ENCODE measurements around the gene GAGE13. TPM values are rescaled to one million over a fixed set of nuclear protein-coding genes. Genes with fewer than 3 reads are reported as not detected.
"Not testable (repeated sequence)": the region's sequence is repeated elsewhere in the genome, so short reads cannot be mapped to it uniquely, and the experiment has no call there.

GAGE13 gene
- polyA plus RNA-seq, 3 donors = not detected

DNA sequence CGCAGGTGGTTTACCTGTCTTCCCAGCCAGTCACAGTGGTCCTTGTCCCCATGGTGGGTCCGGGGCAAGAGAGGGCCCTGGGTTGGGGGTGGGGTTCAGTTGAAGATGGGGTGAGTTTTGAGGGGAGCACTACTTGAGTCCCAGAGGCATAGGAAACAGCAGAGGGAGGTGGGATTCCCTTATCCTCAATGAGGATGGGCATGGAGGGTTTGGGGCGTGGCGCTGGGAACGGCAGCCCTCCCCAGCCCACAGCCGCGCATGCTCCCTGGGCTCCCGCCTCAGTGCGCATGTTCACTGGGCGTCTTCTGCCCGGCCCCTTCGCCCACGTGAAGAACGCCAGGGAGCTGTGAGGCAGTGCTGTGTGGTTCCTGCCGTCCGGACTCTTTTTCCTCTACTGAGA is 9.6 kb upstream of the GAGE13 start, which contains the start of gene GAGE12J:
Gene GAGE12J, plus strand, starts transcription at position 301 of the 400 bp plus-strand sequence. CDS start 1,157 bp downstream, outside the sequence.
- DNase-seq (ENCODE audit: extremely low read depth in 1 of 11, low read depth in 9 of 11, low spot score in 4 of 11) = not testable (repeated sequence)

DNA sequence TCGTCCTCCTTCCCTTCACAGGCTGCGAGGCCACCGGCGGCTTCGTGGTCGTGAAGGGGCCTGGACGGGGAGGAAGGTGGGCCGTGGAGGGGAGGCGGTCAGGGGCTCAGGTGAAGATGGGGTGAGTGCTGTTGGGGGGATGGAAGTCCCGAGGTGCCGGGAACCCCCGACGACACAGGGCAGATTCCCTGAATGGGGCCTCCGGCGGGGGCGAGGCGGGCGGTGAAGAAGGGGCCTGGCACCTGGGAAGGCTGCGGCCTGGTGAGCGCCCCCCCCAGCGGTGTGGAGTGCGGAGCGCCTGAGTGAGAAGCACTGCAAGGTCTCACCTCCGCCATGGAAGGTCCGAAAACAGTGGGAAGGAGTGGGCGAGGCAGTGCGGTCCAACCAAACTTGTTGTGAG is 9.1 kb upstream of the GAGE13 start:
- DNase-seq (ENCODE audit: extremely low read depth in 1 of 11, low read depth in 9 of 11, low spot score in 4 of 11) = not testable (repeated sequence)

DNA sequence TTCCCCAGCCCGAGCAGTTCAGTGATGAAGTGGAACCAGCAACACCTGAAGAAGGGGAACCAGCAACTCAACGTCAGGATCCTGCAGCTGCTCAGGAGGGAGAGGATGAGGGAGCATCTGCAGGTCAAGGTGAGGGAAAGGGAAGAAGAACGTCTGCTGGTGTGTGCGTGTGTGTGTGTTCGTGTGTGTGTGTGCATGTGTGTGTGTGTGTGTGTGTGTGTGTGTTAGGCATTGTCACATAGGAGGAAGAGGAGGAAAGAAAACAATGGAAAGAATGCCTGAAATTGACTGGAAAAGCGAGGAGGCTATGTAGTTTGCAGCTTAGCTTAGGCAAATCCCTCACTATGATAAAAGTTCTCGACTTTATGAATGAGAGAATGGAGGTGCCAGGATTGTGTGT is 7.6 kb upstream of the GAGE13 start:
- DNase-seq (ENCODE audit: extremely low read depth in 1 of 11, low read depth in 9 of 11, low spot score in 4 of 11) = not testable (repeated sequence)

DNA sequence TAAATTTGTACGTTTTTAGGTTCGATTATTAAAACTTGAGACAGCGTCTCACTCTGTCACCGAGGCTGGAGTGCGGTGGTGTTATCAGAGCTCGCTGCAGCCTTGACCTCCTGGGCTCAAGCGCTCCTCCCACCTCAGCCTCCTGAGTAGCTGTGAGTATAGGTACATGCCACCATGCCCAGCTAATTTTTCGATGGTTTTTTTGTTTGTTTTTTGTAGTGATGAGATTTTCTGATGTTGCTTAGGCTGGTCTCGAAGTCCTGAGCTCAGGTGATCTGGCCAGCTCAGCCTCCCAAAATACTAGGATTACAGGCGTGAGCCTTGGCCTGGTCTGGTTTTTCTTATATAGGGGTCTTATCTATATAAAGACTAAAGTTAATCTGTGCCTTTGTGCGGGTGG is 961 bp upstream of the GAGE13 start:
- not testable (repeated sequence) for DNase-seq (ENCODE audit: extremely low read depth in 1 of 11, low read depth in 9 of 11, low spot score in 4 of 11)

DNA sequence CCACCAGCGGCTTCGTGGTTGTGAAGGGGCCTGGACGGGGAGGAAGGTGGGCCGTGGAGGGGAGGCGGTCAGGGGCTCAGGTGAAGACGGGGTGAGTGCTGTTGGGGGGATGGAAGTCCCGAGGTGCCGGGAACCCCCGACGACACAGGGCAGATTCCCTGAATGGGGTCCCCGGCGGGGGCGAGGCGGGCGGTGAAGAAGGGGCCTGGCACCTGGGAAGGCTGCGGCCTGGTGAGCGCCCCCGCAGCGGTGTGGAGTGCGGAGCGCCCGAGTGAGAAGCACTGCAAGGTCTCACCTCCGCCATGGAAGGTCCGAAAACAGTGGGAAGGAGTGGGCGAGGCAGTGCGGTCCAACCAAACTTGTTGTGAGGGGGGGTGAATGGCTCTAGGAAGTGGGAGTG is 459 bp downstream of the GAGE13 start:
- DNase-seq (ENCODE audit: extremely low read depth in 1 of 11, low read depth in 9 of 11, low spot score in 4 of 11) = not testable (repeated sequence)

DNA sequence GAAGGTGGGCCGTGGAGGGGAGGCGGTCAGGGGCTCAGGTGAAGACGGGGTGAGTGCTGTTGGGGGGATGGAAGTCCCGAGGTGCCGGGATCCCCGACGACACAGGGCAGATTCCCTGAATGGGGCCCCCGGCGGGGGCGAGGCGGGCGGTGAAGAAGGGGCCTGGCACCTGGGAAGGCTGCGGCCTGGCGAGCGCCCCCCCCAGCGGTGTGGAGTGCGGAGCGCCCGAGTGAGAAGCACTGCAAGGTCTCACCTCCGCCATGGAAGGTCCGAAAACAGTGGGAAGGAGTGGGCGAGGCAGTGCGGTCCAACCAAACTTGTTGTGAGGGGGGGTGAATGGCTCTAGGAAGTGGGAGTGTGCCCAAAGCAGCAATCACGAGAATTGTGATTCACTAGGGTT is 10.1 kb downstream of the GAGE13 start:
- DNase-seq (ENCODE audit: extremely low read depth in 1 of 11, low read depth in 9 of 11, low spot score in 4 of 11) = not testable (repeated sequence)

DNA sequence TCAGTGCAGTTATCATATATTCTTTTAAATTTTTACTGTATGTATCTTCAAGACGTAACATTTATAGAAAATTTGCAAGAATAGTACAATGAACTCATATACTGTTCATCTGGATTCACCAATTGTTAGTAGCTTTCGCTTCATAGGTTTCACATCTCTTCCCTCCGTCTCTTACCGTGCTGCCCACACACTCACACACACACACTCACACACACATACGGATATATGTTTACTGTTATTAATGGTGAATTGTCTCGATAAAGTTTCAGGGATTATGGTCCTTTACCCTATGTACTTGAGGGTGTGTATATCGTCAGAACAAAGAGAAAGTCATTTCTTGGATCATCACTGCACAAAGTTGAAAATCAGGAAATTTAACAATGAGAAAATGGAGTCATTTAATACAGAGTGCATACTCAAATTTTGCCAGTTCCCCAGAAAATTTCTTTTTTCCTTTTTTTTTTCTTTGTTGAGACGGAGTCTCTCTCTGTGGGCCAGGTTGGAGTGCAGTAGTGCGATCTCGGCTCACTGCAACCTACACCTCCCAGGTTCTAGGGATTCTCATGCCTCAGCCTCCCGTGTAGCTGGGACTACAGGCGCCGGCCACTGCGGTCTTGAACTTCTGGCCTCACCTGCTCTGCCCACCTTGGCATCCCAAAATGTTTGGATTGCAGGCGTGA is 13.3 kb downstream of the GAGE13 start:
- DNase-seq (ENCODE audit: extremely low read depth in 1 of 11, low read depth in 9 of 11, low spot score in 4 of 11) = not testable (repeated sequence)

DNA sequence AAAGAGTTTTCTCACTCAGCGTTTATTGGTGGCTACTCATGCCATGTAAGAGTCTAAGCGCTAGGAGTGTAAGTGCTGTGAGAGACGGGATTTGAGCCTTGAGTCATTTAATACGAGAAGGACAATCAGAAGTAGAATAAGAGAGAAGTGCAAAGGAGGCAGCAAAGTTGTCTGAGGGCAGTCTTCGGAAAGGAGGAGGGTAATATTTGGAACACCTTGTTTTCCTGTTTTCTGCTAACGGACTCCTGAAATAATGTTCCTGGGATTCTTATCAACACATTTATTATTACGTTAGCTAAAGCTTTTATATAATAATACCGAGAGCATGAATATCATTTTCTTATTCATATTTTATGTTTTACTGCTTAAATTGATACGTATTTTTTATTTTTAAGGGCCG is 14.0 kb downstream of the GAGE13 start:
- not testable (repeated sequence) for DNase-seq (ENCODE audit: extremely low read depth in 1 of 11, low read depth in 9 of 11, low spot score in 4 of 11)

DNA sequence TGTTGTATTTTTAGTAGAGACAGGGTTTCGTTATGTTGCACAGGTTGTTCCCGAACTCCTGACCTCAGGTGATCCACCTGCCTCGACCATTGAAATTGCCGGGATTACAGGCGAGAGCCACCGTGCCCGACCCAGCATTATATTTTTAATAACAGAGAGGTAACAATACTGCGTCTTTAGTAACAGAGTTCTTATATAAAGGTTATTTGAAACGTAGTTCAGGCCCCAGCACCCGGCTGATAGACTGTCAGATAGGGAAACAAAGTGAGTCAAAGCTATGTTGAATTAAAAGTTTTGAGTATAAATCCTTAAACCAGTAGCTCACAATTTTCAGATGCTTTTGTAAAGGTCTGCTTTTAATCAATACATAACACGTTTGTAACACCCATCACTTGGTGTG is 14.8 kb downstream of the GAGE13 start:
- not testable (repeated sequence) for DNase-seq (ENCODE audit: extremely low read depth in 1 of 11, low read depth in 9 of 11, low spot score in 4 of 11)

Other genes with a start within 250 kb of the GAGE13 start
- gene GPKOW, start 207.8 kb upstream of the GAGE13 start, polyA plus RNA-seq (ENCODE audit: insufficient read length in 3 of 3) = 10 to 100 TPM; 20.4 to 25.6 (median 23.9) TPM
- 1 to 10 TPM; 2.7 to 6.9 (median 5.5) TPM for gene MAGIX, start 168.8 kb upstream of the GAGE13 start, polyA plus RNA-seq (ENCODE audit: insufficient read length in 3 of 3)
- 10 to 100 TPM; 27.6 to 36.7 (median 30.6) TPM for gene PLP2, start 159.7 kb upstream of the GAGE13 start, polyA plus RNA-seq (ENCODE audit: insufficient read length in 3 of 3)
- 1 to 10 TPM; 2.8 to 7.1 (median 4.5) TPM for gene PRICKLE3, start 145.2 kb upstream of the GAGE13 start, polyA plus RNA-seq (ENCODE audit: insufficient read length in 3 of 3)
- 1 to 10 TPM; 2.4 to 2.8 (median 2.8) TPM for gene SYP, start 131.4 kb upstream of the GAGE13 start, polyA plus RNA-seq (ENCODE audit: insufficient read length in 3 of 3)
- gene CACNA1F, start 98.2 kb upstream of the GAGE13 start, polyA plus RNA-seq (ENCODE audit: insufficient read length in 3 of 3) = under 1 TPM; 0.09 to 0.29 (median 0.25) TPM
- 10 to 100 TPM; 15.0 to 20.2 (median 19.5) TPM for gene CCDC22, start 96.1 kb upstream of the GAGE13 start, polyA plus RNA-seq (ENCODE audit: insufficient read length in 3 of 3)
- under 1 TPM; 0.70 to 1.00 (median 0.99) TPM for gene FOXP3, start 66.9 kb upstream of the GAGE13 start, polyA plus RNA-seq (ENCODE audit: insufficient read length in 3 of 3)
- gene PPP1R3F, start 61.8 kb upstream of the GAGE13 start, polyA plus RNA-seq (ENCODE audit: insufficient read length in 3 of 3) = 10 to 100 TPM in 1 of 3 donors, 1 to 10 TPM in 2; 5.7 to 10.0 (median 7.1) TPM
- gene GAGE10, start 27.9 kb upstream of the GAGE13 start, polyA plus RNA-seq (ENCODE audit: insufficient read length in 3 of 3) = under 1 TPM in 1 of 3 donors, not detected in 2; 0.44 TPM
- not detected for gene GAGE12J, start 9.5 kb upstream of the GAGE13 start, polyA plus RNA-seq (ENCODE audit: insufficient read length in 3 of 3)
- not detected for gene GAGE12C, start 200.6 kb downstream of the GAGE13 start, polyA plus RNA-seq (ENCODE audit: insufficient read length in 3 of 3)
- gene GAGE12D, start 210.2 kb downstream of the GAGE13 start, polyA plus RNA-seq (ENCODE audit: insufficient read length in 3 of 3) = not detected
- gene GAGE12E, start 219.7 kb downstream of the GAGE13 start, polyA plus RNA-seq (ENCODE audit: insufficient read length in 3 of 3) = not detected
- not detected for gene GAGE12F, start 229.3 kb downstream of the GAGE13 start, polyA plus RNA-seq (ENCODE audit: insufficient read length in 3 of 3)
- gene GAGE12G, start 238.8 kb downstream of the GAGE13 start, polyA plus RNA-seq (ENCODE audit: insufficient read length in 3 of 3) = not detected
- not detected for gene GAGE12H, start 248.4 kb downstream of the GAGE13 start, polyA plus RNA-seq (ENCODE audit: insufficient read length in 3 of 3)